Activated CD4-positive, alpha-beta memory T cell treated with anti-CD3 and anti-CD28 coated beads for 36 hours (primary cell): ENCODE results near the gene SLC2A13. TPM values are rescaled to one million over a fixed set of nuclear protein-coding genes. Genes with fewer than 3 reads are reported as not detected.

Source experiments
- CTCF ChIA-PET: fragments of 350-600 bp; sonication (Branson Sonifier 250); formaldehyde crosslinking; loops from one replicate; lab custom pipeline; 2021; ENCODE audit warnings: antibody characterized with exemption, inconsistent platforms; lab: Charles Lee
- POLR2A ChIA-PET: fragments of 350-600 bp; sonication (Branson Sonifier 250); formaldehyde crosslinking; loops from one replicate; lab custom pipeline; 2021; ENCODE audit warnings: antibody characterized with exemption; lab: Charles Lee
- DNase-seq: peaks from one replicate; pipeline ENCODE4 v3.0.0-alpha.2; 2020
- H3K27ac Mint-ChIP-seq: one replicate; pipeline ENCODE4 v1.8.0; 2021; ENCODE audit warnings: mixed read lengths
- H3K27me3 Mint-ChIP-seq: one replicate; pipeline ENCODE4 v1.8.0; 2021; ENCODE audit warnings: mixed read lengths
- H3K36me3 Mint-ChIP-seq: one replicate; pipeline ENCODE4 v1.8.0; 2021; ENCODE audit warnings: mixed read lengths
- H3K4me1 Mint-ChIP-seq: one replicate; pipeline ENCODE4 v1.8.0; 2021; ENCODE audit warnings: low read depth, mixed read lengths
- H3K4me3 Mint-ChIP-seq: one replicate; pipeline ENCODE4 v1.8.0; 2021; ENCODE audit warnings: mild to moderate bottlenecking, mixed read lengths
- H3K9me3 Mint-ChIP-seq: one replicate; pipeline ENCODE4 v1.8.0; 2021; ENCODE audit warnings: mixed read lengths
- intact Hi-C: fragments of 100-400 bp; cut with micrococcal nuclease; formaldehyde crosslinking; loops from one replicate; pipeline ENCODE4 v1.15.1; 2023
- total RNA-seq, 2 experiments: library from RNA; stranded (reverse); gene quantifications; one replicate each; pipeline ENCODE4 v1.2.3, GENCODE V29; 2021

The SLC2A13 gene
- total RNA-seq = 1 to 10 TPM; 3.4 to 3.8 TPM

GRCh38 chr12:40105515-40106201 lies at the start of gene SLC2A13:
Gene SLC2A13 (minus strand): TSS chr12:40106081. CDS start chr12:40105808, 273 bp downstream.
- intact Hi-C loops = loop anchor here (1.0 to 10.0 kb wide), 6 partner anchors 39 to 1201 kb away; partner anchors contain the start of gene CPNE8
- Mint-ChIP-seq H3K27me3 (peaks cover 7% of the 10 kb centered on the region), H3K36me3 (no peaks in the 10 kb centered on the region), H3K9me3 (no peaks in the 10 kb centered on the region), H3K27ac (no peak within 1 kb of the TSS), H3K4me3 (peak within 1 kb of the TSS; percentile 76), H3K4me1 (peaks cover 53% of the 10 kb centered on the region)
- ChIA-PET POLR2A (interaction anchor here (1.0 to 1.8 kb wide), 2 partner anchors 9 to 12 kb away, joined by 4 to 5 read pairs; no protein-coding TSS in a partner anchor), CTCF (interaction anchor here (0.7 to 7.8 kb wide), 6 partner anchors 9 to 483 kb away, joined by 3 to 93 read pairs (median 5); no protein-coding TSS in a partner anchor)
- peak; percentile 77 for DNase-seq

GRCh38 chr12:40154381-40154780 lies 48.5 kb upstream of the SLC2A13 start:
- peaks cover 7% of the 10 kb centered on the region for H3K4me1 Mint-ChIP-seq
- no peaks in the 10 kb centered on the region for H3K9me3 Mint-ChIP-seq
- no peak overlapping the region for H3K4me3 Mint-ChIP-seq
- no peaks in the 10 kb centered on the region for H3K36me3 Mint-ChIP-seq
- CTCF ChIA-PET = interaction anchor here (0.7 to 1.8 kb wide), 3 partner anchors 10 to 150 kb away, joined by 3 to 5 read pairs (median 3); no protein-coding TSS in a partner anchor
- no peak overlapping the region for H3K27ac Mint-ChIP-seq
- peaks cover 30% of the 10 kb centered on the region for H3K27me3 Mint-ChIP-seq
- POLR2A ChIA-PET = no interaction called here
- DNase-seq = no peak
- intact Hi-C loops = loop anchor here (5.0 kb wide), 1 partner anchor 73 kb away; no protein-coding TSS in a partner anchor

- Mint-ChIP-seq H3K4me3 (no peak overlapping the region), H3K27ac (no peak overlapping the region), H3K27me3 (peaks cover 21% of the 10 kb centered on the region), H3K36me3 (no peaks in the 10 kb centered on the region), H3K4me1 (peaks cover 1% of the 10 kb centered on the region), H3K9me3 (no peaks in the 10 kb centered on the region)
- ChIA-PET CTCF (interaction anchor here (1.2 to 1.8 kb wide), 2 partner anchors 11 to 13 kb away, joined by 3 to 5 read pairs; no protein-coding TSS in a partner anchor), POLR2A (no interaction called here)
- DNase-seq = no peak
- intact Hi-C loops = loop anchor here (1.0 to 5.0 kb wide), 3 partner anchors 74 to 767 kb away; no protein-coding TSS in a partner anchor
These were observed 47.6 kb upstream of the SLC2A13 start for GRCh38 chr12:40153432-40153831.

GRCh38 chr12:40152783-40153383 lies 47.0 kb upstream of the SLC2A13 start:
- H3K4me1 Mint-ChIP-seq = no peaks in the 10 kb centered on the region
- H3K27ac Mint-ChIP-seq = no peak overlapping the region
- intact Hi-C loops = loop anchor here (1.0 to 5.0 kb wide), 3 partner anchors 74 to 768 kb away; no protein-coding TSS in a partner anchor
- ChIA-PET POLR2A (no interaction called here), CTCF (interaction anchor here (1.0 to 1.8 kb wide), 3 partner anchors 12 to 162 kb away, joined by 3 to 5 read pairs (median 3); no protein-coding TSS in a partner anchor)
- H3K27me3 Mint-ChIP-seq = peaks cover 18% of the 10 kb centered on the region
- no peaks in the 10 kb centered on the region for H3K9me3 Mint-ChIP-seq
- no peaks in the 10 kb centered on the region for H3K36me3 Mint-ChIP-seq
- H3K4me3 Mint-ChIP-seq = no peak overlapping the region
- DNase-seq = peak; percentile 60

GRCh38 chr12:40149673-40150260 lies 43.9 kb upstream of the SLC2A13 start:
- no peaks in the 10 kb centered on the region for H3K9me3 Mint-ChIP-seq
- ChIA-PET CTCF (interaction anchor here (0.9 to 1.3 kb wide), 2 partner anchors 42 to 43 kb away, joined by 3 to 4 read pairs; no protein-coding TSS in a partner anchor), POLR2A (no interaction called here)
- DNase-seq = no peak
- peaks cover 11% of the 10 kb centered on the region for H3K27me3 Mint-ChIP-seq
- no peaks in the 10 kb centered on the region for H3K36me3 Mint-ChIP-seq
- H3K4me1 Mint-ChIP-seq = no peaks in the 10 kb centered on the region
- H3K4me3 Mint-ChIP-seq = no peak overlapping the region
- intact Hi-C loops = loop anchor here (5.0 kb wide), 1 partner anchor 78 kb away; no protein-coding TSS in a partner anchor
- H3K27ac Mint-ChIP-seq = no peak overlapping the region

- ChIA-PET CTCF (interaction anchor here (0.7 to 1.0 kb wide), 2 partner anchors 9 to 124 kb away, joined by 3 to 4 read pairs; no protein-coding TSS in a partner anchor), POLR2A (no interaction called here)
- no peak for DNase-seq
- no peak overlapping the region for H3K4me3 Mint-ChIP-seq
- intact Hi-C loops = no loop called here
- no peak overlapping the region for H3K27ac Mint-ChIP-seq
- H3K9me3 Mint-ChIP-seq = no peaks in the 10 kb centered on the region
- H3K4me1 Mint-ChIP-seq = no peaks in the 10 kb centered on the region
- no peaks in the 10 kb centered on the region for H3K36me3 Mint-ChIP-seq
- peaks cover 11% of the 10 kb centered on the region for H3K27me3 Mint-ChIP-seq
These were observed 41.2 kb upstream of the SLC2A13 start for GRCh38 chr12:40146800-40147797.

- ChIA-PET CTCF (interaction anchor here (1.0 kb wide), 2 partner anchors 38 to 136 kb away, joined by 3 to 4 read pairs; no protein-coding TSS in a partner anchor), POLR2A (no interaction called here)
- Mint-ChIP-seq H3K27ac (no peak overlapping the region), H3K4me1 (no peaks in the 10 kb centered on the region), H3K4me3 (no peak overlapping the region), H3K27me3 (peaks cover 10% of the 10 kb centered on the region), H3K36me3 (no peaks in the 10 kb centered on the region), H3K9me3 (no peaks in the 10 kb centered on the region)
- intact Hi-C loops = loop anchor here (2.0 kb wide), 1 partner anchor 39 kb away; the partner anchor contains the start of gene SLC2A13
- no peak for DNase-seq
These were observed 40.0 kb upstream of the SLC2A13 start for GRCh38 chr12:40145896-40146295.

- H3K9me3 Mint-ChIP-seq = no peaks in the 10 kb centered on the region
- no peak overlapping the region for H3K27ac Mint-ChIP-seq
- no peak for DNase-seq
- H3K36me3 Mint-ChIP-seq = no peaks in the 10 kb centered on the region
- POLR2A ChIA-PET = no interaction called here
- CTCF ChIA-PET = interaction anchor here (1.3 kb wide), 1 partner anchor 27 kb away, joined by 3 read pairs; no protein-coding TSS in a partner anchor
- peaks cover 6% of the 10 kb centered on the region for H3K27me3 Mint-ChIP-seq
- no peaks in the 10 kb centered on the region for H3K4me1 Mint-ChIP-seq
- H3K4me3 Mint-ChIP-seq = no peak overlapping the region
- intact Hi-C loops = loop anchor here (2.0 kb wide), 1 partner anchor 37 kb away; the partner anchor contains the start of gene SLC2A13
These were observed 38.1 kb upstream of the SLC2A13 start for GRCh38 chr12:40144023-40144422.

- Mint-ChIP-seq H3K4me1 (peaks cover 11% of the 10 kb centered on the region), H3K36me3 (no peaks in the 10 kb centered on the region), H3K4me3 (no peak overlapping the region), H3K27me3 (peaks cover 6% of the 10 kb centered on the region), H3K27ac (no peak overlapping the region), H3K9me3 (no peaks in the 10 kb centered on the region)
- POLR2A ChIA-PET = no interaction called here
- no peak for DNase-seq
- intact Hi-C loops = no loop called here
- CTCF ChIA-PET = no interaction called here
These were observed 36.3 kb upstream of the SLC2A13 start for GRCh38 chr12:40142001-40142744.

- Mint-ChIP-seq H3K4me3 (no peak overlapping the region), H3K27ac (no peak overlapping the region), H3K9me3 (no peaks in the 10 kb centered on the region), H3K36me3 (no peaks in the 10 kb centered on the region), H3K4me1 (peaks cover 15% of the 10 kb centered on the region), H3K27me3 (peaks cover 4% of the 10 kb centered on the region)
- intact Hi-C loops = no loop called here
- no peak for DNase-seq
- POLR2A ChIA-PET = no interaction called here
- CTCF ChIA-PET = no interaction called here
These were observed 32.6 kb upstream of the SLC2A13 start for GRCh38 chr12:40138526-40138925.
